GM23248 (cell line): Measurements from ENCODE around the gene SPON2. TPM values are rescaled to one million over a fixed set of nuclear protein-coding genes. Genes with fewer than 3 reads are reported as not detected.

Experiments used
- DNase-seq: peaks from one replicate; pipeline ENCODE4 v3.0.0-alpha.2; 2015
- H2AFZ ChIP-seq: fragments of 200-600 bp; sonication (generic); 2 replicates; pipeline ENCODE4 v1.6.1; 2016; ENCODE audit warnings: antibody characterized with exemption
- H3F3A ChIP-seq: fragments of 200-600 bp; sonication (generic); 2 replicates; pipeline ENCODE4 v1.6.1; 2016; ENCODE audit warnings: mild to moderate bottlenecking, antibody characterized with exemption, mixed run types; ENCODE audit not compliant: insufficient read depth
- H3K27ac ChIP-seq: fragments of 200-600 bp; sonication (generic); 2 replicates; pipeline ENCODE4 v1.5.1; 2016; ENCODE audit warnings: mild to moderate bottlenecking
- H3K27me3 ChIP-seq: fragments of 200-600 bp; sonication (generic); replicated peaks from 2 replicates; pipeline ENCODE4 v1.6.1; 2016; ENCODE audit warnings: mild to moderate bottlenecking; ENCODE audit not compliant: insufficient read depth
- H3K36me3 ChIP-seq: fragments of 200-600 bp; sonication (generic); 2 replicates; pipeline ENCODE4 v1.6.1; 2016; ENCODE audit warnings: low read depth, mild to moderate bottlenecking
- H3K4me1 ChIP-seq: fragments of 200-600 bp; sonication (generic); 2 replicates; pipeline ENCODE4 v1.6.1; 2016; ENCODE audit warnings: mild to moderate bottlenecking; ENCODE audit not compliant: insufficient read depth
- H3K4me2 ChIP-seq: fragments of 200-600 bp; sonication (generic); one replicate; pipeline ENCODE4 v1.6.1; 2016; ENCODE audit warnings: mild to moderate bottlenecking; ENCODE audit not compliant: unreplicated experiment
- H3K4me3 ChIP-seq: fragments of 200-600 bp; sonication (generic); 2 replicates; pipeline ENCODE4 v1.5.1; 2016; ENCODE audit warnings: mild to moderate bottlenecking
- H3K79me2 ChIP-seq: fragments of 200-600 bp; sonication (generic); 2 replicates; pipeline ENCODE4 v1.6.1; 2016; ENCODE audit warnings: mild to moderate bottlenecking; ENCODE audit not compliant: insufficient read depth
- H3K9ac ChIP-seq: fragments of 200-600 bp; sonication (generic); 2 replicates; pipeline ENCODE4 v1.6.1; 2016; ENCODE audit warnings: mild to moderate bottlenecking
- H3K9me2 ChIP-seq: fragments of 200-600 bp; sonication (generic); 2 replicates; pipeline ENCODE4 v1.6.1; 2016; ENCODE audit warnings: mixed run types, mild to moderate bottlenecking, moderate library complexity; ENCODE audit not compliant: insufficient read depth
- H3K9me3 ChIP-seq: fragments of 200-600 bp; sonication (generic); one replicate; pipeline ENCODE4 v1.6.1; 2017; ENCODE audit warnings: low read depth
- H4K20me1 ChIP-seq: fragments of 200-600 bp; sonication (generic); 2 replicates; pipeline ENCODE4 v1.6.0; 2016; ENCODE audit not compliant: insufficient read depth
- EZH2 ChIP-seq: fragments of 200-600 bp; sonication (generic); IDR thresholded peaks from 2 replicates; pipeline ENCODE4 v1.6.1; 2018; ENCODE audit warnings: antibody characterized with exemption, mild to moderate bottlenecking; ENCODE audit not compliant: insufficient read depth, poor library complexity, severe bottlenecking
- EZH2phosphoT487 ChIP-seq: fragments of 200-600 bp; sonication (generic); IDR thresholded peaks from 2 replicates; pipeline ENCODE4 v1.6.1; 2018; ENCODE audit warnings: antibody characterized with exemption, moderate library complexity, mild to moderate bottlenecking, low read depth; ENCODE audit not compliant: insufficient read depth
- WGBS, 2 experiments: methylation state at CpG; one replicate each; pipeline ENCODE4 v1.1.6; 2015 to 2017; ENCODE audit warnings: low lambda C conversion rate in 2 of 2, low coverage in 1 of 2; ENCODE audit errors: missing lambda C conversion rate in 2 of 2; 5-methylcytosine and 5-hydroxymethylcytosine counted together
- in situ Hi-C: fragments of 300-500 bp; cut with MboI; formaldehyde crosslinking; loops from 2 replicates; pipeline ENCODE4 v1.15.0; 2020
- polyA plus RNA-seq: library from polyadenylated mRNA; unstranded; fragments of >200 nt; fragmentation: Nextera tagmentation; extraction: Ambion mirVana; gene quantifications from 2 replicates; pipeline ENCODE4 v1.2.1, GENCODE V29; 2016
- total RNA-seq: library from RNA; depleted of rRNA; stranded (reverse); fragments of >200 nt; shearing (Covaris generic); gene quantifications from 2 replicates; pipeline ENCODE4 v1.2.3, GENCODE V29; 2014

The SPON2 gene
- total and polyA plus RNA-seq, 2 experiments from 2014 or later: 5.7 to 6.2 TPM

- Histone ChIP-seq H3K9ac (no peak overlapping the region), H3K9me2 (no peaks in the 10 kb centered on the region), H3K4me3 (no peak overlapping the region), H3F3A (peaks cover 17% of the 10 kb centered on the region; the same call in 1 of the 2 replicates), H3K79me2 (no peaks in the 10 kb centered on the region), H2AFZ (no peak overlapping the region), H4K20me1 (no peaks in the 10 kb centered on the region), H3K9me3 (no peaks in the 10 kb centered on the region), H3K36me3 (no peaks in the 10 kb centered on the region), H3K27me3 (no peaks in the 10 kb centered on the region), H3K27ac (no peak overlapping the region), H3K4me2 (no peak overlapping the region), H3K4me1 (peaks cover 13% of the 10 kb centered on the region)
- 53 to 69% methylated on average over 1 of the region's 1 CpG for WGBS, 2 experiments
- no peak for DNase-seq
- in situ Hi-C loops: no loop called here
- TF ChIP-seq EZH2phosphoT487: no peak
- no peak for TF ChIP-seq EZH2
These were observed 14.8 kb upstream of the SPON2 start for GRCh38 chr4:1187182-1187581.

GRCh38 chr4:1183985-1184773, 11.8 kb upstream of the SPON2 start:
- WGBS, 2 experiments: 60 to 62% methylated on average over 6 of the region's 6 CpGs
- Histone ChIP-seq H3K27me3 (no peaks in the 10 kb centered on the region), H3K4me1 (no peaks in the 10 kb centered on the region), H3F3A (no peaks in the 10 kb centered on the region), H3K9ac (no peak overlapping the region), H3K4me2 (no peak overlapping the region), H3K9me2 (no peaks in the 10 kb centered on the region), H3K36me3 (no peaks in the 10 kb centered on the region), H3K79me2 (no peaks in the 10 kb centered on the region), H4K20me1 (no peaks in the 10 kb centered on the region), H2AFZ (no peak overlapping the region), H3K4me3 (no peak overlapping the region), H3K9me3 (no peaks in the 10 kb centered on the region), H3K27ac (no peak overlapping the region)
- in situ Hi-C loops: no loop called here
- no peak for DNase-seq
- no peak for TF ChIP-seq EZH2phosphoT487

GRCh38 chr4:1182313-1182712, 9.9 kb upstream of the SPON2 start:
- Histone ChIP-seq H3K27me3 (no peaks in the 10 kb centered on the region), H4K20me1 (no peaks in the 10 kb centered on the region), H3K79me2 (no peaks in the 10 kb centered on the region), H3K4me1 (0 out of 2 replicates have a peak, but pooled peaks cover 3% of the 10 kb centered on the region), H3K36me3 (no peaks in the 10 kb centered on the region), H3K4me2 (no peak overlapping the region), H3K27ac (no peak overlapping the region), H3F3A (no peaks in the 10 kb centered on the region), H3K9ac (no peak overlapping the region), H3K9me3 (no peaks in the 10 kb centered on the region), H2AFZ (no peak overlapping the region), H3K4me3 (no peak overlapping the region), H3K9me2 (no peaks in the 10 kb centered on the region)
- no peak for DNase-seq
- no peak for TF ChIP-seq EZH2
- no peak for TF ChIP-seq EZH2phosphoT487
- in situ Hi-C loops: no loop called here

- in situ Hi-C loops: no loop called here
- no peak overlapping the region for H3K4me3 ChIP-seq
These were observed 8.3 kb upstream of the SPON2 start for GRCh38 chr4:1180663-1181062.

GRCh38 chr4:1179976-1180375, 7.6 kb upstream of the SPON2 start:
- no peaks in the 10 kb centered on the region for H3K9me3 ChIP-seq
- TF ChIP-seq EZH2 (no peak), EZH2phosphoT487 (no peak)
- H3K4me1 ChIP-seq: 0 out of 2 replicates have a peak, but pooled peaks cover 6% of the 10 kb centered on the region
- 94% methylated on average over 1 of the region's 1 CpG for WGBS, 2 experiments
- no peaks in the 10 kb centered on the region for H3K27me3 ChIP-seq
- H3K27ac ChIP-seq: no peak overlapping the region
- no peaks in the 10 kb centered on the region for H4K20me1 ChIP-seq
- in situ Hi-C loops: no loop called here
- no peaks in the 10 kb centered on the region for H3K36me3 ChIP-seq
- no peaks in the 10 kb centered on the region for H3K9me2 ChIP-seq
- H3K4me2 ChIP-seq: no peak overlapping the region
- H3F3A ChIP-seq: no peaks in the 10 kb centered on the region
- no peaks in the 10 kb centered on the region for H3K79me2 ChIP-seq
- no peak overlapping the region for H3K4me3 ChIP-seq
- H2AFZ ChIP-seq: no peak overlapping the region
- DNase-seq: no peak
- H3K9ac ChIP-seq: no peak overlapping the region

More at GRCh38 chr4:1180663-1181062, 8.3 kb upstream of the SPON2 start:
- H3K9me2 ChIP-seq: no peaks in the 10 kb centered on the region
- TF ChIP-seq EZH2 (no peak), EZH2phosphoT487 (no peak)
- H2AFZ ChIP-seq: no peak overlapping the region
- 0 out of 2 replicates have a peak, but pooled peaks cover 6% of the 10 kb centered on the region for H3K4me1 ChIP-seq
- no peaks in the 10 kb centered on the region for H3K79me2 ChIP-seq
- no peak for DNase-seq
- no peaks in the 10 kb centered on the region for H3K36me3 ChIP-seq
- no peaks in the 10 kb centered on the region for H3K27me3 ChIP-seq
- no peaks in the 10 kb centered on the region for H3F3A ChIP-seq
- no peaks in the 10 kb centered on the region for H4K20me1 ChIP-seq
- no peaks in the 10 kb centered on the region for H3K9me3 ChIP-seq
- H3K9ac ChIP-seq: no peak overlapping the region
- no peak overlapping the region for H3K4me2 ChIP-seq
- no peak overlapping the region for H3K27ac ChIP-seq
